ENCODE measurements around the gene GPHA2. TPM values are rescaled to one million over a fixed set of nuclear protein-coding genes. Genes with fewer than 3 reads are reported as not detected.

The GPHA2 gene
- polyA plus RNA-seq, 1 donor from 2014 or later: not detected

DNA sequence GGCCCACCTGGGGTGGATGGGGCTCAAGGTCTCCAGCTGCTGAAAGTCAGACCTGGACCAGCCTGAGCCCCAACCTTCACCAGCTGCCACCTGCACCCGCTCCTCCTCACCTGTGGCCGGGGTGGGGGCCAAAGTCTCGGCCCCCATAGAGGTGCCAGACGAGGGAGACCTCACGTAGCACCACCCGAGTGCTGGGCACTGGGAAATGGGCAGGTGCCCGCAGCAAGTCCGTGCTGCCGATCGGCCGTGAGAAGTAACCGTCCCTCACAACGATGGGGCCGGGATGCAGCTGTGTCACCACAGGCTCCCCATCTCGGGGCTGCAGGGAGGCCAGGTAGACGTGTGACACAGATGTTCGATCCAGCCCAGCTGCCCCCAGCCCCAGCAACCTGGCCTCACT is 34.9 kb downstream of the GPHA2 start:
- H3K27me3 ChIP-seq (ENCODE audit: insufficient read depth, low read depth, low read length): no peaks in the 10 kb centered on the region
- H3K9me2 ChIP-seq (ENCODE audit: insufficient read depth, low read length): no peaks in the 10 kb centered on the region
- no peak overlapping the region for H3K4me3 ChIP-seq (ENCODE audit: low read length)
- H3K9me3 ChIP-seq (ENCODE audit: low read length): no peaks in the 10 kb centered on the region
- H4K20me1 ChIP-seq (ENCODE audit: insufficient read depth): no peaks in the 10 kb centered on the region
- TF ChIP-seq MXI1 (conservative IDR thresholded peaks at IDR 0.05; ENCODE audit: poor library complexity, severe bottlenecking) (no peak), EZH2 (IDR thresholded peaks at IDR 0.05; ENCODE audit: borderline replicate concordance, insufficient read depth, low read length, poor library complexity, severe bottlenecking) (no peak), EP300 (conservative IDR thresholded peaks at IDR 0.05; ENCODE audit: poor library complexity, severe bottlenecking) (no peak), SMC3 (conservative IDR thresholded peaks at IDR 0.05; ENCODE audit: poor library complexity) (no peak), POLR2AphosphoS5 (IDR thresholded peaks at IDR 0.05) (no peak)
- TF ChIP-seq, protein P1, sequence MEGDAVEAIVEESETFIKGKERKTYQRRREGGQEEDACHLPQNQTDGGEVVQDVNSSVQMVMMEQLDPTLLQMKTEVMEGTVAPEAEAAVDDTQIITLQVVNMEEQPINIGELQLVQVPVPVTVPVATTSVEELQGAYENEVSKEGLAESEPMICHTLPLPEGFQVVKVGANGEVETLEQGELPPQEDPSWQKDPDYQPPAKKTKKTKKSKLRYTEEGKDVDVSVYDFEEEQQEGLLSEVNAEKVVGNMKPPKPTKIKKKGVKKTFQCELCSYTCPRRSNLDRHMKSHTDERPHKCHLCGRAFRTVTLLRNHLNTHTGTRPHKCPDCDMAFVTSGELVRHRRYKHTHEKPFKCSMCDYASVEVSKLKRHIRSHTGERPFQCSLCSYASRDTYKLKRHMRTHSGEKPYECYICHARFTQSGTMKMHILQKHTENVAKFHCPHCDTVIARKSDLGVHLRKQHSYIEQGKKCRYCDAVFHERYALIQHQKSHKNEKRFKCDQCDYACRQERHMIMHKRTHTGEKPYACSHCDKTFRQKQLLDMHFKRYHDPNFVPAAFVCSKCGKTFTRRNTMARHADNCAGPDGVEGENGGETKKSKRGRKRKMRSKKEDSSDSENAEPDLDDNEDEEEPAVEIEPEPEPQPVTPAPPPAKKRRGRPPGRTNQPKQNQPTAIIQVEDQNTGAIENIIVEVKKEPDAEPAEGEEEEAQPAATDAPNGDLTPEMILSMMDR (IDR thresholded peaks at IDR 0.05; ENCODE audit: poor library complexity, severe bottlenecking): no peak
- TF ChIP-seq, protein P2, sequence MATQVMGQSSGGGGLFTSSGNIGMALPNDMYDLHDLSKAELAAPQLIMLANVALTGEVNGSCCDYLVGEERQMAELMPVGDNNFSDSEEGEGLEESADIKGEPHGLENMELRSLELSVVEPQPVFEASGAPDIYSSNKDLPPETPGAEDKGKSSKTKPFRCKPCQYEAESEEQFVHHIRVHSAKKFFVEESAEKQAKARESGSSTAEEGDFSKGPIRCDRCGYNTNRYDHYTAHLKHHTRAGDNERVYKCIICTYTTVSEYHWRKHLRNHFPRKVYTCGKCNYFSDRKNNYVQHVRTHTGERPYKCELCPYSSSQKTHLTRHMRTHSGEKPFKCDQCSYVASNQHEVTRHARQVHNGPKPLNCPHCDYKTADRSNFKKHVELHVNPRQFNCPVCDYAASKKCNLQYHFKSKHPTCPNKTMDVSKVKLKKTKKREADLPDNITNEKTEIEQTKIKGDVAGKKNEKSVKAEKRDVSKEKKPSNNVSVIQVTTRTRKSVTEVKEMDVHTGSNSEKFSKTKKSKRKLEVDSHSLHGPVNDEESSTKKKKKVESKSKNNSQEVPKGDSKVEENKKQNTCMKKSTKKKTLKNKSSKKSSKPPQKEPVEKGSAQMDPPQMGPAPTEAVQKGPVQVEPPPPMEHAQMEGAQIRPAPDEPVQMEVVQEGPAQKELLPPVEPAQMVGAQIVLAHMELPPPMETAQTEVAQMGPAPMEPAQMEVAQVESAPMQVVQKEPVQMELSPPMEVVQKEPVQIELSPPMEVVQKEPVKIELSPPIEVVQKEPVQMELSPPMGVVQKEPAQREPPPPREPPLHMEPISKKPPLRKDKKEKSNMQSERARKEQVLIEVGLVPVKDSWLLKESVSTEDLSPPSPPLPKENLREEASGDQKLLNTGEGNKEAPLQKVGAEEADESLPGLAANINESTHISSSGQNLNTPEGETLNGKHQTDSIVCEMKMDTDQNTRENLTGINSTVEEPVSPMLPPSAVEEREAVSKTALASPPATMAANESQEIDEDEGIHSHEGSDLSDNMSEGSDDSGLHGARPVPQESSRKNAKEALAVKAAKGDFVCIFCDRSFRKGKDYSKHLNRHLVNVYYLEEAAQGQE (IDR thresholded peaks at IDR 0.05; ENCODE audit: borderline replicate concordance): no peak
- H3K9ac ChIP-seq (ENCODE audit: low read length): no peak overlapping the region
- no peak overlapping the region for H2AFZ ChIP-seq (ENCODE audit: low read depth, low read length)
- H3K36me3 ChIP-seq (ENCODE audit: insufficient read depth, low read length): no peaks in the 10 kb centered on the region
- no peak overlapping the region for H3K4me2 ChIP-seq (ENCODE audit: low read length)
- H3K27ac ChIP-seq (ENCODE audit: low read length): no peak overlapping the region
- H3K79me2 ChIP-seq (replicated peaks; ENCODE audit: insufficient read depth, low read length): no peaks in the 10 kb centered on the region
- H3F3A ChIP-seq (ENCODE audit: insufficient read depth, low read length, poor library complexity, severe bottlenecking): no peaks in the 10 kb centered on the region

DNA sequence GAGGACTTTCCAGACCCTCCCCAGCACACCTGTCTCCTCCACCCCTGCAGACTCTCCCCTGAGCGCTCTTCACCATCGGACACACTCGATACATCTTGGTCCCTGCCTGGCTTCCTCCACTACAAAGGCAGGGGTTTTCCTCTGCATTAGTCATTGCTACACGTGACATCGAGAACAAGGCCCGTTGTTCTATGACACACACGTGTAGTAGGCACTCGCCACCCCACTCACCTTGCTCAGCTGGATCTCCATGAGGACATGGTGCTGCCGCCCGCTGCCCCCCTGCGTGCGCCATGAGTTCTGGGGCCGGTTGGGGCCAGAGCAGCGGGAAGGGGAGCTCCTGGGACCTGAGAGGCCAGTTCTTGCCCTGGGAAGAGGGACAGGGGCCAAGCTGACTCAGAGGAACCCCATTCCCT is 35.4 kb downstream of the GPHA2 start:
- Histone ChIP-seq H3K4me3 (ENCODE audit: low read length) (no peak overlapping the region), H3K79me2 (replicated peaks; ENCODE audit: insufficient read depth, low read length) (no peaks in the 10 kb centered on the region), H3K9me2 (ENCODE audit: insufficient read depth, low read length) (no peaks in the 10 kb centered on the region), H3K9me3 (ENCODE audit: low read length) (no peaks in the 10 kb centered on the region), H3K9ac (ENCODE audit: low read length) (no peak overlapping the region), H3F3A (ENCODE audit: insufficient read depth, low read length, poor library complexity, severe bottlenecking) (no peaks in the 10 kb centered on the region), H3K4me2 (ENCODE audit: low read length) (no peak overlapping the region), H4K20me1 (ENCODE audit: insufficient read depth) (no peaks in the 10 kb centered on the region), H2AFZ (ENCODE audit: low read depth, low read length) (no peak overlapping the region), H3K36me3 (ENCODE audit: insufficient read depth, low read length) (no peaks in the 10 kb centered on the region), H3K27me3 (ENCODE audit: insufficient read depth, low read depth, low read length) (no peaks in the 10 kb centered on the region), H3K27ac (ENCODE audit: low read length) (no peak overlapping the region)
- TF ChIP-seq EZH2 (IDR thresholded peaks at IDR 0.05; ENCODE audit: borderline replicate concordance, insufficient read depth, low read length, poor library complexity, severe bottlenecking) (no peak), EP300 (conservative IDR thresholded peaks at IDR 0.05; ENCODE audit: poor library complexity, severe bottlenecking) (no peak), RAD21 (conservative IDR thresholded peaks at IDR 0.05) (no peak), SMC3 (conservative IDR thresholded peaks at IDR 0.05; ENCODE audit: poor library complexity) (no peak), POLR2AphosphoS5 (IDR thresholded peaks at IDR 0.05) (no peak), MXI1 (conservative IDR thresholded peaks at IDR 0.05; ENCODE audit: poor library complexity, severe bottlenecking) (no peak), TAF1 (IDR thresholded peaks at IDR 0.05; ENCODE audit: low read depth) (no peak)
- TF ChIP-seq, protein P1 (IDR thresholded peaks at IDR 0.05; ENCODE audit: poor library complexity, severe bottlenecking): no peak
- TF ChIP-seq, protein P2 (IDR thresholded peaks at IDR 0.05; ENCODE audit: borderline replicate concordance): no peak
